B cell (primary cell): ENCODE data around the gene BIRC5. TPM values are rescaled to one million over a fixed set of nuclear protein-coding genes. Genes with fewer than 3 reads are reported as not detected.
"Not testable (repeated sequence)": the region's sequence is repeated elsewhere in the genome, so short reads cannot be mapped to it uniquely, and the experiment has no call there.

ENCODE experiments used
- ATAC-seq: fragments of 200-7000 bp; cut with Tn5 transposase; one replicate; pipeline ENCODE4 v1.10.0; 2021; ENCODE audit warnings: low read depth, mild to moderate bottlenecking, moderate number of reproducible peaks, moderate library complexity
- CTCF ChIA-PET: fragments of 350-600 bp; sonication (Branson Sonifier 250); formaldehyde crosslinking; loops from one replicate; lab custom pipeline; 2021; ENCODE audit warnings: antibody characterized with exemption, inconsistent platforms; lab: Charles Lee
- POLR2A ChIA-PET: fragments of 350-600 bp; sonication (Branson Sonifier 250); formaldehyde crosslinking; loops from one replicate; lab custom pipeline; 2021; ENCODE audit warnings: antibody characterized with exemption; lab: Charles Lee
- DNase-seq: peaks from one replicate; pipeline ENCODE4 v3.0.0; 2013
- H2AFZ ChIP-seq: 2 replicates; pipeline ENCODE4 v1.6.1; 2012; ENCODE audit warnings: mild to moderate bottlenecking, low read depth, low read length; ENCODE audit not compliant: insufficient read depth, poor library complexity, severe bottlenecking
- H3K27ac ChIP-seq, 2 donors: 1 replicate in 1 of 2; 2 replicates in 1 of 2; pipeline ENCODE4 v1.5.1; 2012 to 2013; ENCODE audit warnings: low read length in 2 of 2, mild to moderate bottlenecking in 2 of 2, moderate library complexity in 1 of 2
- H3K27me3 ChIP-seq, 4 experiments: fragments of 200-600 bp in 1 of 4; sonication (generic) in 1 of 4; replicated peaks in 1 of 4; 1 replicate in 2 of 4; 2 replicates in 2 of 4; pipeline versions ENCODE4 v1.6.1 to v1.7.0; 2013 to 2016; ENCODE audit warnings: low read length in 3 of 4, mild to moderate bottlenecking in 2 of 4, mixed read lengths in 1 of 4, moderate library complexity in 1 of 4; ENCODE audit not compliant: insufficient read depth in 4 of 4, control insufficient read depth in 3 of 4; ENCODE audit errors: control extremely low read depth in 1 of 4
- H3K36me3 ChIP-seq, 2 experiments: replicated peaks in 1 of 2; 1 replicate in 1 of 2; 2 replicates in 1 of 2; pipeline versions ENCODE4 v1.6.1 to v1.7.1; 2013; ENCODE audit warnings: low read length in 1 of 2; ENCODE audit not compliant: insufficient read depth in 2 of 2, control insufficient read depth in 1 of 2; ENCODE audit errors: control extremely low read depth in 1 of 2, extremely low read depth in 1 of 2
- H3K4me1 ChIP-seq, 2 donors: fragments of 200-600 bp in 1 of 2; sonication (generic) in 1 of 2; 1 replicate in 1 of 2; 2 replicates in 1 of 2; pipeline versions ENCODE4 v1.5.1 to v1.6.1; 2013 to 2017; ENCODE audit warnings: low read length in 2 of 2; ENCODE audit not compliant: control insufficient read depth in 2 of 2, insufficient read depth in 2 of 2
- H3K4me2 ChIP-seq: replicated peaks from 2 replicates; pipeline ENCODE3; 2012; ENCODE audit warnings: mild to moderate bottlenecking, low read depth, low read length; ENCODE audit not compliant: poor library complexity, severe bottlenecking
- H3K4me3 ChIP-seq, 5 experiments: fragments of 200-600 bp in 1 of 5; sonication (generic) in 1 of 5; 1 replicate in 3 of 5; 2 replicates in 2 of 5; pipeline versions ENCODE4 v1.5.1 to v1.7.0; 2011 to 2016; ENCODE audit warnings: low read length in 4 of 5, mild to moderate bottlenecking in 4 of 5, low read depth in 2 of 5, control low read depth in 1 of 5, moderate library complexity in 1 of 5; ENCODE audit not compliant: insufficient read depth in 1 of 5; ENCODE audit errors: control extremely low read depth in 1 of 5, extremely low read depth in 1 of 5
- H3K79me2 ChIP-seq: fragments of 200-600 bp; sonication (generic); one replicate; pipeline ENCODE4 v1.6.0; 2016; ENCODE audit warnings: low read length; ENCODE audit not compliant: control insufficient read depth, insufficient read depth
- H3K9ac ChIP-seq: fragments of 200-600 bp; sonication (generic); 2 replicates; pipeline ENCODE4 v1.6.1; 2017; ENCODE audit warnings: mild to moderate bottlenecking, low read length, moderate library complexity
- H3K9me3 ChIP-seq, 3 donors: one replicate each; pipeline versions ENCODE4 v1.6.1 to v1.7.1; 2013; ENCODE audit warnings: low read length in 2 of 3; ENCODE audit not compliant: control insufficient read depth in 2 of 3, insufficient read depth in 1 of 3; ENCODE audit errors: control extremely low read depth in 1 of 3
- H4K20me1 ChIP-seq: 2 replicates; pipeline ENCODE4 v1.6.0; 2012; ENCODE audit warnings: mild to moderate bottlenecking, low read length; ENCODE audit not compliant: insufficient read depth, control insufficient read depth, poor library complexity, severe bottlenecking
- H3K27ac Mint-ChIP-seq: one replicate; pipeline ENCODE4 v1.8.0; 2021; ENCODE audit warnings: mixed read lengths
- H3K27me3 Mint-ChIP-seq: one replicate; pipeline ENCODE4 v1.8.0; 2021; ENCODE audit warnings: mixed read lengths
- H3K4me1 Mint-ChIP-seq: one replicate; pipeline ENCODE4 v1.8.0; 2021; ENCODE audit warnings: mixed read lengths
- H3K4me3 Mint-ChIP-seq: one replicate; pipeline ENCODE4 v1.8.0; 2021; ENCODE audit warnings: mixed read lengths
- H3K9me3 Mint-ChIP-seq: one replicate; pipeline ENCODE4 v1.8.0; 2022; ENCODE audit warnings: mixed read lengths; ENCODE audit not compliant: insufficient read depth
- CTCF ChIP-seq: fragments of 200-600 bp; IDR thresholded peaks from one replicate; pipeline ENCODE4 v1.8.0; 2022; ENCODE audit warnings: antibody characterized with exemption, mild to moderate bottlenecking
- EZH2 ChIP-seq: IDR thresholded peaks from 2 replicates; pipeline ENCODE4 v1.6.1; 2012; ENCODE audit warnings: borderline replicate concordance, low read depth, mild to moderate bottlenecking, moderate library complexity, low read length; ENCODE audit not compliant: insufficient read depth, poor library complexity, severe bottlenecking
- WGBS: methylation state at CpG from one replicate; pipeline ENCODE4 v1.1.5; 2013; ENCODE audit warnings: missing lambda C conversion rate; ENCODE audit not compliant: insufficient coverage; 5-methylcytosine and 5-hydroxymethylcytosine counted together
- intact Hi-C: fragments of 100-400 bp; cut with micrococcal nuclease; formaldehyde crosslinking; loops from one replicate; pipeline ENCODE4 v1.10.0; 2022
- polyA plus RNA-seq: library from polyadenylated mRNA; depleted of rRNA; stranded (reverse); fragments of >200 nt; gene quantifications from 2 replicates; pipeline ENCODE4 v1.2.3, GENCODE V29; 2012
- total RNA-seq, 2 donors: library from RNA; stranded (reverse); fragments of 120-200 nt in 1 of 2; gene quantifications; 1 replicate in 1 of 2; 2 replicates in 1 of 2; pipeline versions ENCODE4 v1.2.3 to v1.2.4, GENCODE V29; 2013 to 2022

BIRC5 gene
- total and polyA plus RNA-seq, 2 donors (not counting 1 experiment from before 2014, with no cell fraction given) = 0.33 to 0.84 TPM

DNA sequence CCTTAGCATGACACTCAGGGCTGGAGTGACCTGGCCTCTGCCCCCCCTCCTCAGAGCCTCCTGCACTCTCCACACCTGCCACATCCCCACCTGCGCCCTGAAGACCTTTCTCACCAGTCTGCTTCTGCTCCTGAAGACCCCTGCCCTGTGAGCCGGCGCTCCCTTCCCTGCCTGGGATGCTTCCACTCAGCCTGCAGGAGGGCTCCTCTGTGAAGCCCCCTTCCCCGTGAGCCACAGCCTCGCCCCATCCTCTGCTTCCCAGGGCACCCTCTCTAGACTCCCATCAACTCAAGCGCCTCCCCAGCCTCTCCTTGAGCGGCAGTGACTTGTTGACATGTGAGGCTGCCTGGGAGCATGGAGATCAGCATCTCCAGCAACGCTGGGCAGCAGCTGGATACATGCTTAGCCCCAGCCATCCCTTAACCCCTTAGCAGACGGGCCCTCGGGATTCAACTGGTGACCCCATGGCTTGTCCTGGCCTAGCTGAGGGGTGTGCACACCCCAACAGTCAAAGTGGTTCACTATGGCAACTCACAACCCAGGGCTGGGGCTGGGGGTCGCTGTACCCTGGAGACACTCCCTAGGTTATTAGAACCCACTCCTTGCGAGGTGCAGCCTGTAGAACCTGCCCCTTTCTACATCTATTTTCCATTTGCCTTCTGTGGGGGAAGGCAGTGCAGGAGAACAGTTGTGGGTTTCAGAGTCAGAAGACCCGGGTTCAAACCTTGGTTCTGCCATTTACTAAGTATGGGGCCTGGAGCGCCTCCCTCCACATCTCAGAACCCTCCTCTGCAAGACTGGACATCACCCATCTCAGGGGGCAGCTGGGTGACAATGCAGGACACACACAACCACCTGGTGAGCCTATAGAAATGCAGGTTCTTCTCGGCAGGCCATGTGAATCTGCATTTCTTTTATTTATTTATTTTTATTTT lies 38.9 kb downstream of the BIRC5 start:
- H3K4me1 Mint-ChIP-seq = peaks cover 40% of the 10 kb centered on the region
- TF ChIP-seq EZH2 (no peak), CTCF (no peak)
- Histone ChIP-seq H3K4me2 (peak overlapping the region; percentile 62), H3K27me3 (no peaks in the 10 kb centered on the region), H3K4me3 (no peak overlapping the region), H3K36me3 (no peaks in the 10 kb centered on the region), H3K9me3 (no peaks in the 10 kb centered on the region), H4K20me1 (peaks cover 7% of the 10 kb centered on the region), H3K27ac (no peak overlapping the region), H3K4me1 (peaks cover 39 to 50% of the 10 kb centered on the region in 2 donors), H2AFZ (no peak overlapping the region), H3K9ac (no peak overlapping the region), H3K79me2 (no peaks in the 10 kb centered on the region)
- H3K4me3 Mint-ChIP-seq = peak overlapping the region; percentile 77
- POLR2A ChIA-PET = interaction anchor here (0.6 to 2.1 kb wide), 5 partner anchors 20 to 140 kb away, joined by 3 to 8 read pairs (median 4); no protein-coding TSS in a partner anchor
- H3K27ac Mint-ChIP-seq = peak overlapping the region; percentile 78
- ATAC-seq (no peak), DNase-seq (no peak)
- peaks cover 2% of the 10 kb centered on the region for H3K27me3 Mint-ChIP-seq
- H3K9me3 Mint-ChIP-seq = no peaks in the 10 kb centered on the region
- CTCF ChIA-PET = interaction anchor here (0.7 to 6.1 kb wide), 14 partner anchors 20 to 168 kb away, joined by 3 to 83 read pairs (median 14); partner anchors contain the start of genes AFMID, TK1 and TMC8
- intact Hi-C loops = loop anchor here (5.0 kb wide), 1 partner anchor 121 kb away; the partner anchor contains the start of gene TMC8
- 71% methylated on average over 12 of the region's 15 CpGs for WGBS

- peak overlapping the region; percentile 97 for H3K4me2 ChIP-seq
- 87% methylated on average over 10 of the region's 12 CpGs for WGBS
- peak overlapping the region; percentile 37 for H3K27ac Mint-ChIP-seq
- H3K27me3 Mint-ChIP-seq, H3K9me3 Mint-ChIP-seq, DNase-seq, ATAC-seq, H3K9me3 ChIP-seq, H3K79me2 ChIP-seq, H4K20me1 ChIP-seq, H3K36me3 ChIP-seq, H3K4me3 ChIP-seq, H3K27me3 ChIP-seq, H3K27ac ChIP-seq: not testable (repeated sequence)
- POLR2A ChIA-PET = interaction anchor here (0.6 to 2.1 kb wide), 2 partner anchors 23 to 45 kb away, joined by 3 to 8 read pairs; no protein-coding TSS in a partner anchor
- CTCF ChIA-PET = interaction anchor here (0.7 to 5.7 kb wide), 3 partner anchors 28 to 168 kb away, joined by 3 to 83 read pairs (median 3); no protein-coding TSS in a partner anchor
- intact Hi-C loops = loop anchor here (5.0 kb wide), 1 partner anchor 121 kb away; the partner anchor contains the start of gene TMC8
- H3K4me3 Mint-ChIP-seq = peak overlapping the region; percentile 71
- H3K9ac ChIP-seq = peak overlapping the region; percentile 81
- peak overlapping the region; percentile 98 for H2AFZ ChIP-seq
- H3K4me1 Mint-ChIP-seq = peaks cover 45% of the 10 kb centered on the region
- peaks cover 45 to 56% of the 10 kb centered on the region in 2 donors for H3K4me1 ChIP-seq
Observed at GRCh38 chr17:78253636-78253945, 39.5 kb downstream of the BIRC5 start.
